ENCODE data around the gene SESN3.
A peak's percentile ranks its signal among the peaks of the same experiment; 100 is the strongest.
"Not testable (repeated sequence)": the region's sequence is repeated elsewhere in the genome, so short reads cannot be mapped to it uniquely, and the experiment has no call there.

SESN3 gene

GRCh38 chr11:95212609-95213008, 18.4 kb downstream of the SESN3 start:
- DNase-seq = no peak

- not testable (repeated sequence) for DNase-seq
These were observed 21.5 kb downstream of the SESN3 start for GRCh38 chr11:95209535-95209934.

- no peak for DNase-seq
These were observed 30.1 kb downstream of the SESN3 start for GRCh38 chr11:95200781-95201457.

GRCh38 chr11:95195831-95196230, 35.2 kb downstream of the SESN3 start:
- no peak for DNase-seq

- DNase-seq = no peak
These were observed 37.5 kb downstream of the SESN3 start for GRCh38 chr11:95193541-95193940.

- no peak for DNase-seq
These were observed 38.3 kb downstream of the SESN3 start for GRCh38 chr11:95192717-95193116.

- DNase-seq = no peak
These were observed 43.3 kb downstream of the SESN3 start for GRCh38 chr11:95187723-95188122.

- DNase-seq = no peak
These were observed 48.6 kb downstream of the SESN3 start for GRCh38 chr11:95182397-95182796.

GRCh38 chr11:95175818-95176380, 55.1 kb downstream of the SESN3 start:
- no peak for DNase-seq

GRCh38 chr11:95170294-95170693, 60.7 kb downstream of the SESN3 start:
- no peak for DNase-seq

- DNase-seq = no peak
These were observed 64.2 kb downstream of the SESN3 start for GRCh38 chr11:95166781-95167180.

GRCh38 chr11:95165638-95166037, 65.4 kb downstream of the SESN3 start:
- DNase-seq = no peak

GRCh38 chr11:95163106-95163505, 67.9 kb downstream of the SESN3 start:
- DNase-seq = no peak

- DNase-seq = no peak
These were observed 69.8 kb downstream of the SESN3 start for GRCh38 chr11:95161248-95161647.

GRCh38 chr11:95157824-95158223, 73.2 kb downstream of the SESN3 start:
- DNase-seq = no peak

GRCh38 chr11:95156916-95157541, 74.0 kb downstream of the SESN3 start:
- DNase-seq = no peak

- DNase-seq = no peak
These were observed 74.8 kb downstream of the SESN3 start for GRCh38 chr11:95156133-95156721.

GRCh38 chr11:95155385-95155784, 75.6 kb downstream of the SESN3 start:
- DNase-seq = no peak

GRCh38 chr11:95154514-95154913, 76.5 kb downstream of the SESN3 start:
- peak; percentile 40 to 52 for DNase-seq

GRCh38 chr11:95153857-95154246, 77.2 kb downstream of the SESN3 start:
- no peak for DNase-seq

- DNase-seq = no peak
These were observed 77.8 kb downstream of the SESN3 start for GRCh38 chr11:95152876-95153856.

GRCh38 chr11:95150956-95151684, 79.9 kb downstream of the SESN3 start:
- peak in 1 of 2 experiments; percentile 73 for DNase-seq

Measured in SHP77 (cell line).